ENCODE data around the gene MFNG. TPM values are rescaled to one million over a fixed set of nuclear protein-coding genes. Genes with fewer than 3 reads are reported as not detected.

MFNG gene
- total RNA-seq, 4 donors from 2014 or later = 15.2 to 30.6 (median 19.2) TPM

DNA sequence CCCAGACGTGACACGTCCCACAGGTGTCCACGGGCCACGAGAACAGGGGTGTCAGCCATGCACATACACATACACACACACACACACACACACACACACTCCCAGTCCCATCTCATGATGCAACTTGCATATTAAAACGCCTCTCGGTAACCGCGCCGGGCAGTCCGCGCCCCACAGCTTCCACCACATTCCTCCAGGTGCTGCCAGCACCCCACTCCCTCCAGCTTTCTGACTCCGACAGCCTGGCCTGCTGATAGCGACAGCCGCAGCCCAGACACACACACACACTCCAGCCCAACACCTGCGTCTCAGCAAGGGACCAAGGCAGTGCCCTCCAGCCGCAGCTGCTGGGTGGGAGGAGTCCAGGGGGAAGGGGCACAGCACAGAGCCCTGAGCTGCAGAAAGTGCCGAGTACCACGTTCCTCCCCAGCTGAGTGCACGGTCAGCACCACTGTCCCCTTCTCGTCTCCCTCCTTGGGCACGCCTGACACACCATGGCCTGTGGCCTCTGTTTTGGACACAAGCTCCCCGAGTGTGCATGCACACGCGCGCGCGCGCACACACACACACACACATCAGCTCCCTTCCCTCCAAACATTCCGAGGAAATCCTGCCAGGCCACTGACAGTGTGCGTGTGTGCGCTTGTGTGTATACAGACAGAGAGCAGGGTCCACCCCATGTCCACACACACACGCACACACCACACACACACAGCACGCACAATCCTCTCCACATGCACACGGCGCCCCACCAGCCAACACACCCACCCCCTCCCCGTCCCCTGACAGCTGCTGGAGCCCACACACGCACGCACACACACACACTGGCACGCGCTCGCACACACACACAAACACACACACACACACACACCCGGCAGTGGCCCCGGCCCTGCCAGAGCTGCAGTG lies 60.1 kb downstream of the MFNG start:
- Histone ChIP-seq H3K36me3 (no peaks in the 10 kb centered on the region), H3K27me3 (peaks cover 23% of the 10 kb centered on the region), H3K4me3 (replicated peaks in 1 of 3) (no peak overlapping the region), H3K4me1 (peaks cover 0 to 15% of the 10 kb centered on the region in 2 donors), H3K27ac (no peak overlapping the region), H3K9me3 (no peaks in the 10 kb centered on the region)
- WGBS, 2 donors = 19 to 26% methylated on average over 36 to 43 of the region's 43 CpGs
- TF ChIP-seq POLR2A (IDR thresholded peaks at IDR 0.05) = no peak
- TF ChIP-seq, protein P1, sequence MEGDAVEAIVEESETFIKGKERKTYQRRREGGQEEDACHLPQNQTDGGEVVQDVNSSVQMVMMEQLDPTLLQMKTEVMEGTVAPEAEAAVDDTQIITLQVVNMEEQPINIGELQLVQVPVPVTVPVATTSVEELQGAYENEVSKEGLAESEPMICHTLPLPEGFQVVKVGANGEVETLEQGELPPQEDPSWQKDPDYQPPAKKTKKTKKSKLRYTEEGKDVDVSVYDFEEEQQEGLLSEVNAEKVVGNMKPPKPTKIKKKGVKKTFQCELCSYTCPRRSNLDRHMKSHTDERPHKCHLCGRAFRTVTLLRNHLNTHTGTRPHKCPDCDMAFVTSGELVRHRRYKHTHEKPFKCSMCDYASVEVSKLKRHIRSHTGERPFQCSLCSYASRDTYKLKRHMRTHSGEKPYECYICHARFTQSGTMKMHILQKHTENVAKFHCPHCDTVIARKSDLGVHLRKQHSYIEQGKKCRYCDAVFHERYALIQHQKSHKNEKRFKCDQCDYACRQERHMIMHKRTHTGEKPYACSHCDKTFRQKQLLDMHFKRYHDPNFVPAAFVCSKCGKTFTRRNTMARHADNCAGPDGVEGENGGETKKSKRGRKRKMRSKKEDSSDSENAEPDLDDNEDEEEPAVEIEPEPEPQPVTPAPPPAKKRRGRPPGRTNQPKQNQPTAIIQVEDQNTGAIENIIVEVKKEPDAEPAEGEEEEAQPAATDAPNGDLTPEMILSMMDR (IDR thresholded peaks at IDR 0.05) = no peak
- intact Hi-C loops (cut with DNase I) = no loop called here
- DNase-seq = no peak

DNA sequence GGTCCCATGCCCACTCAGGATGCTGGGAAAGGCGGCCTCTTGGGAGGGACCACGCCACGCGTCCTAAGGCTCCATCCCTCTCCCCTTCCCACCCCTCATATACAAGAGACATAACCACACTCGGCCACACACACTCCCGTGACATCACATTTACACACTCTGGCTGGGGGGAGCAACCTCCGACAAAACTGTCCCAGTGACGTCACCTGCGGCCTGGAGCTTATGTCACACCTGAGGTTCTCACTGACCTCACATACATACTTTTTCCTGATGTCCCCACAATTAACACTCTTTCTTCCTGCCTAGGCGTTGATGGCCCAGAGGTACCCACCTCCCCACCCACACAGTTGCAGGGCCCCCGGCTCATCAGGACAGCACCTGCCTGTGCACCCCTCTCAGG lies 60.8 kb downstream of the MFNG start:
- peaks cover 23% of the 10 kb centered on the region for H3K27me3 ChIP-seq

DNA sequence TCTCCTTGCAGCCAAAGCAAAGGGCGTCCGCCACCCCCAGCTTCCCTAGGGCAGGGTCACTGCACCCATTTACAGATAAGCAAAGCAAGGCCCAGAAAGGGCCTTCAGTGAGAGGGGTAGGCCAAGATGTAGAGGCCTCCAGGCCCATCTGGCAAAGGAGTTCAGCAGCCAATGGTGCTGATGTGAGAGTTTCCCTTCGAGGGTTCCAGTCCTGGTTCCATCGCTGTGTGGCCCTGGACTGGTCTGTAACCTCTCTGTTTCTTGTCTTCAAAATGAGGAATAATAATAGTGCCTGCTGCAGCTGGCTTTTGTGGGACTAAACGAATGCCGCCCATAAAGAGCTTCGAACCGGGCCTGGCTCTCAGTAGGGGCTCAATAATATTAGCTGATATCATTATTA lies 62.9 kb downstream of the MFNG start:
- Histone ChIP-seq H3K36me3 (no peaks in the 10 kb centered on the region), H3K4me1 (peaks cover 0 to 15% of the 10 kb centered on the region in 2 donors), H3K27ac (no peak overlapping the region), H3K9me3 (no peaks in the 10 kb centered on the region), H3K4me3 (replicated peaks in 1 of 3) (no peak overlapping the region), H3K27me3 (peaks cover 6% of the 10 kb centered on the region)
- 93 to 99% methylated on average over 5 to 8 of the region's 8 CpGs for WGBS, 2 donors
- intact Hi-C loops (cut with DNase I) = no loop called here
- no peak for TF ChIP-seq POLR2A (IDR thresholded peaks at IDR 0.05)
- TF ChIP-seq, protein P1 (IDR thresholded peaks at IDR 0.05) = no peak
- no peak for DNase-seq

More for the DNA sequence above, 60.8 kb downstream of the MFNG start:
- intact Hi-C loops (cut with DNase I) = no loop called here
- H3K9me3 ChIP-seq = no peaks in the 10 kb centered on the region
- no peak overlapping the region for H3K4me3 ChIP-seq (replicated peaks in 1 of 3)
- DNase-seq = no peak
- H3K27ac ChIP-seq = no peak overlapping the region
- peaks cover 0 to 15% of the 10 kb centered on the region in 2 donors for H3K4me1 ChIP-seq
- 86 to 89% methylated on average over 11 of the region's 11 CpGs for WGBS, 2 donors
- TF ChIP-seq, protein P1 (IDR thresholded peaks at IDR 0.05) = no peak
- TF ChIP-seq POLR2A (IDR thresholded peaks at IDR 0.05) = no peak
- H3K36me3 ChIP-seq = no peaks in the 10 kb centered on the region

DNA sequence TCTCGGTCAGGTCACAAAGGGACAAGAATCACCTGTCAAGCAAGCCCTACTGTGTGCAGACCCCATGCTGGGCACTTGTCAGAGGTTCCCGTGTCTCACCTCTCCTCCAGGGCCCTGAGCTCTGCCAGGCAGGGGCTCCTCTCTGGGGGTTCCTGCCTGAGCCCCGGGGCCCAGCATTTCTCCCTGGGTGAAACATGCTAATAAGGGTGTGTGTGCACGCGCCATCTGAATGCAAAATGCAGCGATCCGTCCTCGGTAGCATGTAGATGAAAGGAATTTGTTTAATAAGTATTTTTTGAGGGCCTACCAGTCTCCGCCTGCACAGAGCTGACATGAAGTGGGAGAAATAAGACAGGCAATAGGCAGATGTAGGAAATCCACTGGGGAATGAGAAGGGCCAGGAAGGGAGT lies 64.7 kb downstream of the MFNG start:
- H3K9me3 ChIP-seq = no peaks in the 10 kb centered on the region
- H3K4me3 ChIP-seq (replicated peaks in 1 of 3) = no peak overlapping the region
- no peaks in the 10 kb centered on the region for H3K27me3 ChIP-seq
- DNase-seq = no peak
- intact Hi-C loops (cut with DNase I) = no loop called here
- no peak for TF ChIP-seq POLR2A (IDR thresholded peaks at IDR 0.05)
- TF ChIP-seq, protein P1 (IDR thresholded peaks at IDR 0.05) = no peak
- 82 to 84% methylated on average over 9 of the region's 9 CpGs for WGBS, 2 donors
- H3K27ac ChIP-seq = no peak overlapping the region
- no peaks in the 10 kb centered on the region for H3K4me1 ChIP-seq
- H3K36me3 ChIP-seq = no peaks in the 10 kb centered on the region

Measured in thyroid gland (tissue), 4 donors.